LNCaP clone FGC (cell line): ENCODE results near the gene KL.

ENCODE experiments used
- DNase-seq: peaks from one replicate; pipeline ENCODE4 v3.0.0-alpha.2; 2011; ENCODE audit warnings: low read depth
- H3K4me3 ChIP-seq: 2 replicates; pipeline ENCODE4 v1.5.1; 2011; ENCODE audit warnings: mild to moderate bottlenecking, low read depth, low read length, control low read depth
- CTCF ChIP-seq: IDR thresholded peaks from 2 replicates; pipeline ENCODE4 v1.5.1; 2012; ENCODE audit warnings: mild to moderate bottlenecking; ENCODE audit not compliant: control insufficient read depth, insufficient read depth; ENCODE audit errors: extremely low read depth

KL gene

DNA sequence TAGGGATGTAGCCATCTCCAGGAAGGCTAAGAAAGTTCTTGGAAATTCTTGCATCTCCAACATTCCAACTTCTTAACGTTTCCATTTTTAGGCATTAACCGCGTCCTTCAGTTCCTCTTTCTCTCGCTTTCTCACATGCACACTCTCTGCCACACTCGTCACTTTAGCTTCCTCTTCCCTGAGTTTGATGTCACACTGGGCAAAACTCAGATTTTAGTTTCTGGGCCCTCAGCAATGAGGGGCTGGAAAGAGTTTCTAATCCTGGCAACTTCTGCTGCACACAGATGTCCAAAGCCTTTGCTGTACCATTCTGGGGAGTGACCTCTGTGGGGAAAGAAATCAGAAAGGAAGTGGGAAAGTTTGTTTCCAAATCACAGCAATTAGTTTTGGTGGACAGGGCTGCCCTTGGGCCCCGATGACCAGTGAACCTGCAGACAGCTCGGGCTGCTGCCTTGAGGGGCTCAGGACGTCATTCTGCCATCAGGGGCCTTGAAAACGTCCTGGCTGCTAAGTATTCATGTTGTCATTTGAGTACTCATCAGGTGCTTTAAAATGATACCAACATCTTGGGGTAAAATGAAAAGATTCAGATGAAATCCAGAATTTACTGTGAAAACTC is 89.3 kb downstream of the KL start:
- no peak overlapping the region for H3K4me3 ChIP-seq
- TF ChIP-seq CTCF = no peak
- no peak for DNase-seq

- no peak for DNase-seq
- TF ChIP-seq CTCF = no peak
- no peak overlapping the region for H3K4me3 ChIP-seq
Measured at GRCh38 chr13:33106656-33107360, 90.6 kb downstream of the KL start.

DNA sequence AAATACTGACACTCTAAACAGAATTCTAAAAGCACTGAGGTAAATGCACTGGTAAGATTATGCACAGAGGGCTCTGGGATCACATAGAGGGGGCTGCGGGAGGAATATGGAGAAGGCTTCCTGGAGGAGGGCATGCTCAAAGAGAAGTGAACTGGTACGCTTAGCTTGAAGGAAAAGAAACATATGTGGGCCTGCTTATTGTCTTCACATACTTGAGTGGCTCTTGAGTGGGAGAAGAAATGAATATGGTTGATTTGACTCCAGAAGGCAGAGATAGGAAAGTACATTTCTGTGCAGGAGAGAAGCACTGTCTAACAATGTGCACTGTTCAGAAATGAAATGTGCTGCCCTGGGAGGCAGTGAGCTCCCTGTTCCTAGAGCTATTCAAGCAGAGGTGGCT is 91.1 kb downstream of the KL start:
- TF ChIP-seq CTCF = no peak
- H3K4me3 ChIP-seq = no peak overlapping the region
- no peak for DNase-seq

GRCh38 chr13:33108620-33109019 is 92.4 kb downstream of the KL start:
- DNase-seq = no peak
- no peak for TF ChIP-seq CTCF
- H3K4me3 ChIP-seq = no peak overlapping the region

DNA sequence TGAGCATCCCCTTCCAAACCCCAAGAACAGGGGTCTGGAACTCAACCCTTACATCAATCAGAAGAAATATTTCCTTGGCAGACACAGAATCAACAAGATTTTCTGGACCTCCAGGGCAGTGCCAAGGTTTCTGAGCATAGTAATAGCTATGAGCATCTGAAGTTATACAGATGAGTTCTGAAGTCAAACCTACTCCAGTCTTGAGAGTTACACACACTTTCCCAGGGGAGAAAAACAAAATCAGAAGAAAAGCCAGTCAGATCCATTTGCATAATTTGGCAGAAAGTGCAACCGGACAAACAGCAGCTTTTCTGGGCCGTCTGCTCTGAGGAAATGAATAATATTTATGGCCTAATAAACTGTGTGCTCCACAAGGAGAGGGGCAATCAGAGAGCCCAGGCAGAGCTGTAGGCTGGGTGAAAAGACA is 93.1 kb downstream of the KL start:
- TF ChIP-seq CTCF = no peak
- no peak overlapping the region for H3K4me3 ChIP-seq
- DNase-seq = no peak

DNA sequence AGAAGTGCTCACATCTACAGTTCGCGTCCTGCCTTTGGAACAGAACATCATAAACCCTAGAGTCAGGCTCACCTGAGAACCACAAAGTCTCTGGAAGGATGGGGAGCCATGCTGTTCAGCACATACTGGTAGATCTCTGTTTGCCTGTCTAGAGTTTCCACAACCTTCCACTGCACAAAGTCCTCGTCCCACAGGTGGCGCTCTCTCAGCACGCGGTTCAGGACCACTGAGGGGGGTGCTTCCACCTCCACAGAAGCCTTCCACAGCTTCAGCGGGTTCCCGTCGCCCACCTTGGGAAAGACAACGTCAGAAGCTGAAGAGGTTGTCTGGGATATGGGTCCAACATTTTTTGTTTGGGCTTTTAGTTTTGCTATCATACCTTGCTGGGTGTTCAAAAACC is 93.6 kb downstream of the KL start:
- DNase-seq = no peak
- TF ChIP-seq CTCF = 0 out of 2 replicates have a peak, but pooled peaks have one; percentile 2
- H3K4me3 ChIP-seq = no peak overlapping the region

DNA sequence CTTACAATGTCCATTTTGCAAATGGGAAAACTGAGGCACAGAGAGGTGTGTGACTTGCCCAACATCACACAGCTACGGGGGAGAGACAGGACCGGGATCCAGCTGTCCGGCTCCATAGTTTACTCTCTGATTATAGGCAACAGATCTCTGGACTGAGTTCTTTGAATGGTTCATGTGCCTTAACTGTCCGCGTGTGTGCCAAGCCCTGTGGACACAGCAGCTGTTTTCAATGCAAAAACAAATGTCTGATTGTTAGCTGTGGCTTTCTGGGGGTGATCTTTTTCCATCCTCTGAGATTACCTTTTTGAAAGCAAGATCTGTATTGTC is 94.1 kb downstream of the KL start:
- no peak for TF ChIP-seq CTCF
- H3K4me3 ChIP-seq = no peak overlapping the region
- DNase-seq = no peak
